SK-N-SH treated with all-trans-retinoic acid at 6 μM for 48 hours (cell line): ENCODE measurements around the gene CBY3.
"Not testable (repeated sequence)": the region's sequence is repeated elsewhere in the genome, so short reads cannot be mapped to it uniquely, and the experiment has no call there.

Experiments
- ATAC-seq: fragments of 200-7000 bp; cut with Tn5 transposase; 3 replicates; pipeline ENCODE4 v1.9.1; 2020; ENCODE audit warnings: mild to moderate bottlenecking, moderate library complexity
- ARNTL ChIP-seq: fragments of 450-650 bp; formaldehyde crosslinking; IDR thresholded peaks from 2 replicates; pipeline ENCODE4 v1.5.0; 2020; ENCODE audit warnings: low read depth, mild to moderate bottlenecking, moderate library complexity, borderline replicate concordance
- BACH2 ChIP-seq: fragments of 250-450 bp; sonication (Bioruptor Pico); IDR thresholded peaks from 2 replicates; pipeline ENCODE4 v1.9.0; 2021; ENCODE audit warnings: mild to moderate bottlenecking, borderline replicate concordance
- ESRRG ChIP-seq: fragments of 250-450 bp; sonication (Bioruptor Pico); IDR thresholded peaks from 2 replicates; pipeline ENCODE4 v1.6.1; 2021; ENCODE audit warnings: mild to moderate bottlenecking
- ISL1 ChIP-seq: fragments of 250-450 bp; sonication (Bioruptor Pico); IDR thresholded peaks from 2 replicates; pipeline ENCODE4 v2.1.2; 2022; ENCODE audit warnings: mild to moderate bottlenecking, moderate library complexity
- OSR1 ChIP-seq: fragments of 250-450 bp; sonication (Bioruptor Pico); IDR thresholded peaks from 2 replicates; pipeline ENCODE4 v1.8.0; 2022; ENCODE audit warnings: moderate library complexity, mild to moderate bottlenecking, inconsistent platforms
- PPARA ChIP-seq: fragments of 250-450 bp; sonication (Bioruptor Pico); IDR thresholded peaks from 2 replicates; pipeline ENCODE4 v1.5.0; 2020; ENCODE audit warnings: mild to moderate bottlenecking, borderline replicate concordance
- RARB ChIP-seq: fragments of 250-450 bp; sonication (Bioruptor Pico); IDR thresholded peaks from 2 replicates; pipeline ENCODE4 v1.8.0; 2021; ENCODE audit warnings: mild to moderate bottlenecking, moderate library complexity
- SNAI2 ChIP-seq: fragments of 250-450 bp; sonication (Bioruptor Pico); IDR thresholded peaks from 2 replicates; pipeline ENCODE4 v1.5.0; 2020; ENCODE audit warnings: mild to moderate bottlenecking, moderate library complexity
- TCF4 ChIP-seq: fragments of 250-450 bp; sonication (Bioruptor Pico); IDR thresholded peaks from 2 replicates; pipeline ENCODE4 v1.8.0; 2021; ENCODE audit warnings: mild to moderate bottlenecking, moderate library complexity, borderline replicate concordance
- TOX ChIP-seq: fragments of 250-450 bp; sonication (Bioruptor Pico); IDR thresholded peaks from 2 replicates; pipeline ENCODE4 v1.8.0; 2021; ENCODE audit warnings: mild to moderate bottlenecking, moderate library complexity, borderline replicate concordance
- ZC3H10 ChIP-seq: fragments of 250-450 bp; sonication (Bioruptor Pico); IDR thresholded peaks from 2 replicates; pipeline ENCODE4 v1.5.1; 2021; ENCODE audit warnings: mild to moderate bottlenecking, moderate library complexity
- ZFP3 ChIP-seq: fragments of 250-450 bp; sonication (Bioruptor Pico); IDR thresholded peaks from 2 replicates; pipeline ENCODE4 v1.5.0; 2020; ENCODE audit warnings: mild to moderate bottlenecking, moderate library complexity
- ZFP30 ChIP-seq: fragments of 450-650 bp; formaldehyde crosslinking; IDR thresholded peaks from 2 replicates; pipeline ENCODE4 v1.5.0; 2022; ENCODE audit warnings: mild to moderate bottlenecking, moderate library complexity
- ZNF565 ChIP-seq: fragments of 450-650 bp; formaldehyde crosslinking; conservative IDR thresholded peaks from 2 replicates; pipeline ENCODE4 v1.5.0; 2020; ENCODE audit warnings: low read depth, mild to moderate bottlenecking, moderate library complexity
- ZNF70 ChIP-seq: fragments of 450-650 bp; formaldehyde crosslinking; IDR thresholded peaks from 2 replicates; pipeline ENCODE4 v1.5.0; 2020; ENCODE audit warnings: mild to moderate bottlenecking, moderate library complexity
- ZNF8 ChIP-seq: fragments of 450-650 bp; formaldehyde crosslinking; IDR thresholded peaks from 2 replicates; pipeline ENCODE4 v1.5.0; 2020; ENCODE audit warnings: mild to moderate bottlenecking, moderate library complexity
- TF ChIP-seq, protein P1 (sequence below): fragments of 250-450 bp; sonication (Bioruptor Pico); IDR thresholded peaks from 2 replicates; pipeline ENCODE4 v1.5.1; 2020; ENCODE audit warnings: low read depth, mild to moderate bottlenecking, moderate library complexity
- TF ChIP-seq, protein P2 (sequence below): fragments of 250-450 bp; sonication (Bioruptor Pico); IDR thresholded peaks from 2 replicates; pipeline ENCODE4 v1.8.0; 2021; ENCODE audit warnings: low read depth, mild to moderate bottlenecking, moderate library complexity, borderline replicate concordance
- TF ChIP-seq, protein P3 (sequence below): fragments of 250-450 bp; sonication (Bioruptor Pico); IDR thresholded peaks from 2 replicates; pipeline ENCODE4 v1.8.0; 2020; ENCODE audit warnings: mild to moderate bottlenecking, moderate library complexity, borderline replicate concordance
- TF ChIP-seq, protein P4 (sequence below): fragments of 250-450 bp; sonication (Bioruptor Pico); IDR thresholded peaks from 2 replicates; pipeline ENCODE4 v1.5.1; 2021; ENCODE audit warnings: mild to moderate bottlenecking, moderate library complexity
- TF ChIP-seq, protein P5 (sequence below): fragments of 250-450 bp; sonication (Bioruptor Pico); IDR thresholded peaks from 2 replicates; pipeline ENCODE4 v1.5.0; 2020; ENCODE audit warnings: mild to moderate bottlenecking, moderate library complexity

Gene CBY3

DNA sequence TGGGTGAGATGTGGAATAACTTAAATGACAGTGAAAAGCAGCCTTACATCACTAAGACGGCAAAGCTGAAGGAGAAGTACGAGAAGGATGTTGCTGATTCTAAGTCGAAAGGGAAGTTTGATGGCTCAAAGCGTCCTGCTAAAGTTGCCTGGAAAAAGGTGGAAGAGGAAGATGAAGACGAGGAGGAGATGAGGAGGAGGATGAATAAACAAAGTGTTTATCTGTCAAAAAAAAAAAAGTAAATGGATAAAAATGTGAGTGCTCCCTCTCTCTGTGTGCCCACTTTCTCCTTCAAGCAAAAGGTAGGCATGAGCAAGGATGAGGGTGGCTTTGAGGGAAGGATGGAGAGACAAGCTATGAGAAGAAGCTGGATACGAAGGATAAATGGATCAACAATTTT lies 13.7 kb upstream of the CBY3 start:
- no peak for TF ChIP-seq OSR1
- no peak for TF ChIP-seq SNAI2 (CRISPR knock-in tag)
- TF ChIP-seq, protein P1, sequence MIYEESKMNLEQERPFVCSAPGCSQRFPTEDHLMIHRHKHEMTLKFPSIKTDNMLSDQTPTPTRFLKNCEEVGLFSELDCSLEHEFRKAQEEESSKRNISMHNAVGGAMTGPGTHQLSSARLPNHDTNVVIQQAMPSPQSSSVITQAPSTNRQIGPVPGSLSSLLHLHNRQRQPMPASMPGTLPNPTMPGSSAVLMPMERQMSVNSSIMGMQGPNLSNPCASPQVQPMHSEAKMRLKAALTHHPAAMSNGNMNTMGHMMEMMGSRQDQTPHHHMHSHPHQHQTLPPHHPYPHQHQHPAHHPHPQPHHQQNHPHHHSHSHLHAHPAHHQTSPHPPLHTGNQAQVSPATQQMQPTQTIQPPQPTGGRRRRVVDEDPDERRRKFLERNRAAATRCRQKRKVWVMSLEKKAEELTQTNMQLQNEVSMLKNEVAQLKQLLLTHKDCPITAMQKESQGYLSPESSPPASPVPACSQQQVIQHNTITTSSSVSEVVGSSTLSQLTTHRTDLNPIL (CRISPR knock-in tag), result no peak
- no peak for TF ChIP-seq TOX (CRISPR knock-in tag)
- no peak for TF ChIP-seq ZFP30
- TF ChIP-seq, protein P2, sequence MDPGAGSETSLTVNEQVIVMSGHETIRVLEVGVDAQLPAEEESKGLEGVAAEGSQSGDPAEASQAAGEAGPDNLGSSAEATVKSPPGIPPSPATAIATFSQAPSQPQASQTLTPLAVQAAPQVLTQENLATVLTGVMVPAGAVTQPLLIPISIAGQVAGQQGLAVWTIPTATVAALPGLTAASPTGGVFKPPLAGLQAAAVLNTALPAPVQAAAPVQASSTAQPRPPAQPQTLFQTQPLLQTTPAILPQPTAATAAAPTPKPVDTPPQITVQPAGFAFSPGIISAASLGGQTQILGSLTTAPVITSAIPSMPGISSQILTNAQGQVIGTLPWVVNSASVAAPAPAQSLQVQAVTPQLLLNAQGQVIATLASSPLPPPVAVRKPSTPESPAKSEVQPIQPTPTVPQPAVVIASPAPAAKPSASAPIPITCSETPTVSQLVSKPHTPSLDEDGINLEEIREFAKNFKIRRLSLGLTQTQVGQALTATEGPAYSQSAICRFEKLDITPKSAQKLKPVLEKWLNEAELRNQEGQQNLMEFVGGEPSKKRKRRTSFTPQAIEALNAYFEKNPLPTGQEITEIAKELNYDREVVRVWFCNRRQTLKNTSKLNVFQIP (CRISPR knock-in tag), result no peak
- TF ChIP-seq ARNTL (CRISPR knock-in tag), result no peak
- TF ChIP-seq ZFP3 (CRISPR knock-in tag), result no peak
- no peak for TF ChIP-seq ISL1 (CRISPR knock-in tag)
- TF ChIP-seq BACH2 (CRISPR knock-in tag), result no peak
- TF ChIP-seq, protein P3, sequence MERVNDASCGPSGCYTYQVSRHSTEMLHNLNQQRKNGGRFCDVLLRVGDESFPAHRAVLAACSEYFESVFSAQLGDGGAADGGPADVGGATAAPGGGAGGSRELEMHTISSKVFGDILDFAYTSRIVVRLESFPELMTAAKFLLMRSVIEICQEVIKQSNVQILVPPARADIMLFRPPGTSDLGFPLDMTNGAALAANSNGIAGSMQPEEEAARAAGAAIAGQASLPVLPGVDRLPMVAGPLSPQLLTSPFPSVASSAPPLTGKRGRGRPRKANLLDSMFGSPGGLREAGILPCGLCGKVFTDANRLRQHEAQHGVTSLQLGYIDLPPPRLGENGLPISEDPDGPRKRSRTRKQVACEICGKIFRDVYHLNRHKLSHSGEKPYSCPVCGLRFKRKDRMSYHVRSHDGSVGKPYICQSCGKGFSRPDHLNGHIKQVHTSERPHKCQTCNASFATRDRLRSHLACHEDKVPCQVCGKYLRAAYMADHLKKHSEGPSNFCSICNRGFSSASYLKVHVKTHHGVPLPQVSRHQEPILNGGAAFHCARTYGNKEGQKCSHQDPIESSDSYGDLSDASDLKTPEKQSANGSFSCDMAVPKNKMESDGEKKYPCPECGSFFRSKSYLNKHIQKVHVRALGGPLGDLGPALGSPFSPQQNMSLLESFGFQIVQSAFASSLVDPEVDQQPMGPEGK (CRISPR knock-in tag), result no peak
- TF ChIP-seq ZNF565 (CRISPR knock-in tag), result no peak
- TF ChIP-seq ZC3H10 (CRISPR knock-in tag), result no peak
- no peak for TF ChIP-seq PPARA (CRISPR knock-in tag)
- TF ChIP-seq ZNF70 (CRISPR knock-in tag), result no peak
- TF ChIP-seq, protein P4, sequence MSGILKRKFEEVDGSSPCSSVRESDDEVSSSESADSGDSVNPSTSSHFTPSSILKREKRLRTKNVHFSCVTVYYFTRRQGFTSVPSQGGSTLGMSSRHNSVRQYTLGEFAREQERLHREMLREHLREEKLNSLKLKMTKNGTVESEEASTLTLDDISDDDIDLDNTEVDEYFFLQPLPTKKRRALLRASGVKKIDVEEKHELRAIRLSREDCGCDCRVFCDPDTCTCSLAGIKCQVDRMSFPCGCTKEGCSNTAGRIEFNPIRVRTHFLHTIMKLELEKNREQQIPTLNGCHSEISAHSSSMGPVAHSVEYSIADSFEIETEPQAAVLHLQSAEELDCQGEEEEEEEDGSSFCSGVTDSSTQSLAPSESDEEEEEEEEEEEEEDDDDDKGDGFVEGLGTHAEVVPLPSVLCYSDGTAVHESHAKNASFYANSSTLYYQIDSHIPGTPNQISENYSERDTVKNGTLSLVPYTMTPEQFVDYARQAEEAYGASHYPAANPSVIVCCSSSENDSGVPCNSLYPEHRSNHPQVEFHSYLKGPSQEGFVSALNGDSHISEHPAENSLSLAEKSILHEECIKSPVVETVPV (CRISPR knock-in tag), result no peak
- TF ChIP-seq ESRRG (CRISPR knock-in tag), result no peak
- no peak for TF ChIP-seq RARB (CRISPR knock-in tag)
- TF ChIP-seq ZNF8 (CRISPR knock-in tag), result no peak
- TF ChIP-seq, protein P5, sequence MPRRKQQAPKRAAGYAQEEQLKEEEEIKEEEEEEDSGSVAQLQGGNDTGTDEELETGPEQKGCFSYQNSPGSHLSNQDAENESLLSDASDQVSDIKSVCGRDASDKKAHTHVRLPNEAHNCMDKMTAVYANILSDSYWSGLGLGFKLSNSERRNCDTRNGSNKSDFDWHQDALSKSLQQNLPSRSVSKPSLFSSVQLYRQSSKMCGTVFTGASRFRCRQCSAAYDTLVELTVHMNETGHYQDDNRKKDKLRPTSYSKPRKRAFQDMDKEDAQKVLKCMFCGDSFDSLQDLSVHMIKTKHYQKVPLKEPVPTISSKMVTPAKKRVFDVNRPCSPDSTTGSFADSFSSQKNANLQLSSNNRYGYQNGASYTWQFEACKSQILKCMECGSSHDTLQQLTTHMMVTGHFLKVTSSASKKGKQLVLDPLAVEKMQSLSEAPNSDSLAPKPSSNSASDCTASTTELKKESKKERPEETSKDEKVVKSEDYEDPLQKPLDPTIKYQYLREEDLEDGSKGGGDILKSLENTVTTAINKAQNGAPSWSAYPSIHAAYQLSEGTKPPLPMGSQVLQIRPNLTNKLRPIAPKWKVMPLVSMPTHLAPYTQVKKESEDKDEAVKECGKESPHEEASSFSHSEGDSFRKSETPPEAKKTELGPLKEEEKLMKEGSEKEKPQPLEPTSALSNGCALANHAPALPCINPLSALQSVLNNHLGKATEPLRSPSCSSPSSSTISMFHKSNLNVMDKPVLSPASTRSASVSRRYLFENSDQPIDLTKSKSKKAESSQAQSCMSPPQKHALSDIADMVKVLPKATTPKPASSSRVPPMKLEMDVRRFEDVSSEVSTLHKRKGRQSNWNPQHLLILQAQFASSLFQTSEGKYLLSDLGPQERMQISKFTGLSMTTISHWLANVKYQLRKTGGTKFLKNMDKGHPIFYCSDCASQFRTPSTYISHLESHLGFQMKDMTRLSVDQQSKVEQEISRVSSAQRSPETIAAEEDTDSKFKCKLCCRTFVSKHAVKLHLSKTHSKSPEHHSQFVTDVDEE (CRISPR knock-in tag), result no peak
- no peak for ATAC-seq

DNA sequence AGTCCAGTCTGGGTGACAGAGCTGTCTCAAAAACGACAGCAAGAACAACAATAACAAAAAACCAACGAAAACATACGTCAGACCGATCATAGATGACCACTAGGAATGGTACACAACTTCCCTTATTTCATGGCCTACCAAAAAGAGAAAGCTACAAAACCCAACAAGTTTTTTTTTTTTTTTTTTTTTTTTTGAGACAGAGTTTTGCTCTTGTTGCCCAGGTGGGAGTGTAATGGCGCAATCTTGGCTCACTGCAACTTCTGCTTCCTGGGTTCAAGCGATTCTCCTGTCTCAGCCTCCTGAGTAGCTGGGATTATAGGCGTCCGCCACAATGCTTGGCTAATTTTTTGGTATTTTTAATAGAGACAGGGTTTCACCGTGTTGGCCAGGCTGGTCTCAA lies 8.4 kb upstream of the CBY3 start:
- not testable (repeated sequence) for ATAC-seq

DNA sequence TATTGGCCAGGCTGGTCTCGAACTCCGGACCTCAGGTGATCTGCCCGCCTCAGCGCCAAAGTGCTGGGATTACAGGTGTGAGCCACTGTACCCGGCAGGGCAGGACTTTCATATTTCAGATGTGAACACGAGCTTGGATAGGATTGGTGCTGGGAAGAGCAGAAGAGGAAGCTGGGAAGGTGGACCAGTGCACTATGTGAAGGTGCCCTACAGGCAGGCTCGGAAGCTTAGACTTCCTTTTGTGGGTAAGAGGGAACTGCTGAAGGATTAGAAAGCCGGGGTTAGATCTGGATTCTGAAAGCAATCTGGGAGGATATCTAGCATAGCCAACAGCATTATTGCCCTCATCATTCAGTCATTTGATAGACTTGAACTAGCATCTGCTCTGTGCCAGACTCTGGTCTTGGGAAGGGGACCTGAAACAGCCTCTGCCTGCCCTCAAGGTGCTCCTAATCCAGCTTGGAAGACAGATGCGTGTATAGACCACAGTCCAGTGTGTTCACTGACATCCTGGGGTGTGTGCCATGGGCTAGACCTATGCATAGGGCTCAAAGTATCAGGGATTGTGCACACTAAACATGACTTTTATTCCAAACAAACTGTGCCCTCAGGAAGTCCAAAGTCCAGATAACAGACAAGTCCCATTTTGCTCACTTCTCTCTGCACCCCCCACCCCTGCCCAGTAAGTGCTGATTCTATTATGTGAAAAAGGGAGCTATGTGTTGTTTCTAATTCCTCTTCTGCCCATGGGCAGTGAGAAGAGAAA lies 637 bp downstream of the CBY3 start:
- TF ChIP-seq BACH2 (CRISPR knock-in tag) (no peak), ZNF70 (CRISPR knock-in tag) (no peak), TCF4 (CRISPR knock-in tag) (no peak), RARB (CRISPR knock-in tag) (no peak)
- no peak for ATAC-seq
